ENCODE measurements around the gene NT5M.
"Not testable (repeated sequence)": the region's sequence is repeated elsewhere in the genome, so short reads cannot be mapped to it uniquely, and the experiment has no call there.

The NT5M gene

DNA sequence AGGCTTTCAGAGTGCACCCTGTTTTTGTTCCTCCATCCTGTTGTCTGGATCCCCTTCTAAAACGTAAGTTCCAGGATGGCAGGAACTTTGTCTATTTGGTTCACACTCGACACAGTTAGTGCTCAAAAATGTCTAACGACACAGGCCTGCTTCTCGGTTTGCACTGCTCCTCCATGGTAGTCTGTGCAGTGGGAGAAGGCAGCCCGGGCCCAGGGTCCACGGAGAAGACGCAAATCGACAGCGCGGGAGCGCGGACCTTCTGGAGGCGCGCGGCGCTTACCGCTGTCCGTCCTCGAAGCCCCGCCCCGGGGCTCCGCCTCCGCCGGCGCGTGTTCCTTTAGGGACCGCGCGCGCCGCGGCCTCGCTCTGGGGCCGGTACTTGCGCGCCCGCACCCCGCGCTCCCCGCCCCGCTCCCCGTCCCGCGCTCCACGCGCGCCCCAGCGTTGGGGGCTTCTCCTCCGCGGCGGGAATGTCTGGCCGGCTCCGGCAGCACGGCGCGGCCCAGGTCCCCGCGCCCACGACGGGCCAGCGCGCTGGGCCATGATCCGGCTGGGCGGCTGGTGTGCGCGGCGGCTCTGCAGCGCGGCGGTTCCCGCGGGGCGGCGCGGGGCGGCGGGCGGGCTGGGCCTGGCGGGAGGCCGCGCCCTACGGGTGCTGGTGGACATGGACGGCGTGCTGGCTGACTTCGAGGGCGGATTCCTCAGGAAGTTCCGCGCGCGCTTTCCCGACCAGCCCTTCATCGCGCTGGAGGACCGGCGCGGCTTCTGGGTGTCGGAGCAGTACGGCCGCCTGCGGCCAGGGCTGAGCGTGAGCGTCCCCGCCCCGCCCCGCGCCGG lies at the start of gene NT5M:
NT5M (plus strand) TSS at position 364 of the 837 bp plus-strand sequence; CDS start at position 542, 178 bp downstream.
- peak; percentile 61 for DNase-seq (ENCODE audit: low read depth, low spot score)

DNA sequence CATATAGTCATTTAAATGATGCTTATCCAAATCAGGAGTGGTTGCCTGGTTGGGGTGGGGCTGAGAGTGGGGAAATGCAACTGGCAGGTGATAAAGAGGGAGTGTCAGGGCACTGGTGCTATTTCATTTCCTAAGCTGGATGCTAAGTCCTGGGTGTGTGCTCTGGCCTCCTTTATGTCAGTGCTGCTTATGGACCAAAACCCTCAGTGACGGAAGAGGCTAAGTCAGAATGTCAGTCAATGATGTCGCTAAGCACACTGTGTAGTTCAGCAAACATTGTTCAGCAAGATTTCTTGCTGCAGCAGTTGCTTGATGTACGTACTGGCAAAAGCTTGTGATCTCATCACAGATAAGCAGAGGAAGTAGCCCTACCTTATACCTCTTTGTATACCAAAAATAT lies 49.8 kb upstream of the NT5M start:
- no peak for DNase-seq (ENCODE audit: low read depth, low spot score)

DNA sequence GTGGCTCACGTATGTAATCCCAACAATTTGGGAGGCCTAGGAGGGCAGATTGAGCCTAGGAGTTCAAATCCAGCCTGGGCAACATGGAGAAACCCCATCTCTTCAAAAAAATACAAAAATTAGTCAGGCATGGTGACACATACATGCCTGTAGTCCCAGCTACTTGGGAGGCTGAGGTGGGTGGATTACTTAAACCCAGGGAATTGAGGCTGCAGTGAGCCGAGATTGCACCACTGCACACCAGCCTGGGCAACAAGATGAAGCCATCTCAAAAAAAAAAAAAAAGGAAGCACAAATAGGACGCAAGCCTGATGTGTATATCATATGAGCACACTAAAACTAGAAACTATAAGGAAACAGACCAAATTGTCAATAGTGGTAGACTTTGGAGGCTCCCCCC lies 49.1 kb upstream of the NT5M start:
- DNase-seq (ENCODE audit: low read depth, low spot score), result no peak

DNA sequence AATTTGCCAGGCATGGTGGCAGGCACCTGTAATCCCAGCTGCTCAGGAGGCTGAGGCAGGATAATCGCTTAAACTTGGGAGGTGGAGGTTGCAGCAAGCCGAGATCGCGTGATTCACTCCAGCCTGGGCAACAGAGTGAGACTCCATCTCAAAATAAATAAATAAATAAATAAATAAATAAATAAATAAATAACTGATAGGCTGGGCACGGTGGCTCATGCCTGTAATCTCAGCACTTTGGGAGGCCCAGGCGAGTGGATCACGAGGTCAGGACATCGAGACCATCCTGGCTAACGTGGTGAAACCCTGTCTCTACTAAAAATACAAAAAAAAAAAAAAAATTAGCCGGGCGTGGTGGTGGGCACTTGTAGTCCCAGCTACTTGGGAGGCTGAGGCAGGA lies 47.5 kb upstream of the NT5M start:
- DNase-seq (ENCODE audit: low read depth, low spot score), result not testable (repeated sequence)

DNA sequence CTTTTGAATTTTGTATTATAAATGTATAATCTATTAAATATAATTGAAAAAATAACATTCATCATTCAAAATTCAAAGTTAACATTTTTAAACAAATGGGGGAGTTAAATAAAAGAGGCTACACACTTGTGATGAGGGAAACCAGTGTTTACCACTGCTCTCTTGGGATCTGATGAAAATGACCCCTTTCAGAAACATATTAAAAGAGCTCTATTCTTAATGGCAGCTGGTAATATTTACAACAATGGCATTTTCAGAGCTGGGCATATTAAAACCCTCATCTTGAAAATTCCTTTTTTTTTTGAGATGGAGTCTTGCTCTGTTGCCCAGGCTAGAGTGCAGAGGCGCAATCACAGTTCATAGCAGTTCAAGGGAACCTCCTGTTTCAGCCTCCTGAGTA lies 46.9 kb upstream of the NT5M start:
- DNase-seq (ENCODE audit: low read depth, low spot score), result no peak

DNA sequence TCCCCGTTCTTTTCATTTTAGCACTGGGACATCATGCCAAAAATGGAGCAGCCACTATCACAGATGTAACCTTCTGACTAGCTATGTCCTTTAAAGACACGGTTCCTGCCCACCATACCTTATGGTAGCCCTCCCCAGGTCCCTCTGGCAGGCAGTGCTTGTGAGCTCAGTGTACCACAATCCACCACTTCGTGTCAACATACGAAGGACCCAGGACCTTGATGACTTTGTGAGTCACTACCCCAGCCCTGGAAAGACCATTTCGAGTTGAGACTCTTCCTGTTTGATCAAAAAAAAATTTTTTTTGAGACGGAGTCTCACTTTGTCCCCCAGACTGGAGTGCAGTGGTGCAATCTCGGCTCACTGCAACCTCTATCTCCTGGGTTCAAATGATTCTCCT lies 45.2 kb upstream of the NT5M start:
- DNase-seq (ENCODE audit: low read depth, low spot score), result no peak

DNA sequence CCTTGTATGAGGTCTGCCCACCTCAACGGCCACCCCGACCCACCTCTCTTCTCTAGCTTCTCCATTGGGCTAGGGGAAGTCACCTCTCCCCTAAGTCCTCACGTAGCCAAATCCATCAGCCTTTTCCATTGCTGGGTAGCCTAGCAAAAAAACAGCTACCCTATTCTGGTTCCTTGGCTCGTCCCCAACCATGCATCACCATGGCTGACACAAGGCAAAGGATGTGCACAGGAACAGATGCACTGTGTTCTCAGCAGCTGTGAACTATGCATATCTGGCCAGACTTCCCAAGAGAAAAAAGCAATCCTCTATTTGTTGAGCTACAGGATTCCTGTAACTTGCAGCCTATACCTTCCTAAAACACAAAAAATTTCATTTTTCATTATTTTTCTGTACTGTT lies 44.2 kb upstream of the NT5M start:
- no peak for DNase-seq (ENCODE audit: low read depth, low spot score)

DNA sequence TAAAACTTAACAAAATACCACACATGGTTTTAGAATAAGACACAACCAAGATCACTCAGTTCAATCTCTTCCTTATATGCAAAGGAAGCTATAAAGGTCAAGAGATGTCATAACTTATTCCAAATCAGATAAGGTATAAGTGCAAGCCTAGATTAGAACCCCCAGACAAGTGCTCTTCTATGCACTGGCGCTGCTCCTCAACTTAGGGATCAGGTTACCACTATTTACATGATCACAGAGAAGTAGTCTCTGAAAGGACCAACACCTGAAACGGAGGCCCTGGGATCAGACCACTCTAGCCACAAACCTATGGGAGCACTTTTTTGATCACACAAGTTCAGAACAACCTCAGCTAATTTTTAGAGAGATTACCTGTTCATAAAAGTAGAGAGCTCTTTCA lies 38.7 kb upstream of the NT5M start:
- DNase-seq (ENCODE audit: low read depth, low spot score), result no peak

DNA sequence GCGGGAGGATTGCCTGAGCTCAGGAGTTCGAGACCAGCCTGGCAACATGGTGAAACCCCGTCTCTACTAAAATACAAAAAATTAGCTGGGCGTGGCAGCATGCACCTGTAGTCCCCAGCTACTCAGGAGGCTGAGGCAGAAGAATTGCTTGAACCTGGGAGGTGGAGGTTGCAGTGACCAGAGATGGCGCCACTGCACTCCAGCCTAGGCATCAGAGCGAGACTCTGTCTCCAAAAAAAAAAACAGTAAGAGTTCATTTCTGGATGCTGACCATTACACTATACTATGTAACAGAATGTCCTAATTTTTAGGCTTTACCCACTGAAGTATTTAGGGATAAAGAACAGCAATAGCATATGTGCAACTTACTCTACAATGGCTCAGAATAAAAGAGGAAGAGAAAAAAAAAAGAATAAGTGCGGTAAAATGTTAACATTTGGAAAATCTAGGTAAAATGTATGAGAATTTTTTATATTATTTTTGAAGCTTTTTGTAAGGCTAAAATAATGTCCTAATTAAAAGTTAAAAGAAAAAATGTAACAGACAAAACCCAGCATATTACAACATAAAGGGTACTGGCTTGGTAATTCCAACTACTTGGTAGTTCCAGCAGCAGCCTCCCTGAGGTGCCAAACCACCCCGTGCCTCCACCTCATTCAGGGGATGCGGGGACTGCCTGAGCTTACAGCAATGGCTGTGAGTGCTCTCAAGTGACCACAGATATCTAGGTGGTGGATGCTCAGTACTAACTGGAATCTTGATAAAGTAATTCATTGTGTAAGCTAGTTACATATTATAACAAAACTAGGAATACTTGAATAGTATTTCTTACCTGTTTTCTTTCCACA lies 33.0 kb upstream of the NT5M start:
- peak; percentile 64 for DNase-seq (ENCODE audit: low read depth, low spot score)

DNA sequence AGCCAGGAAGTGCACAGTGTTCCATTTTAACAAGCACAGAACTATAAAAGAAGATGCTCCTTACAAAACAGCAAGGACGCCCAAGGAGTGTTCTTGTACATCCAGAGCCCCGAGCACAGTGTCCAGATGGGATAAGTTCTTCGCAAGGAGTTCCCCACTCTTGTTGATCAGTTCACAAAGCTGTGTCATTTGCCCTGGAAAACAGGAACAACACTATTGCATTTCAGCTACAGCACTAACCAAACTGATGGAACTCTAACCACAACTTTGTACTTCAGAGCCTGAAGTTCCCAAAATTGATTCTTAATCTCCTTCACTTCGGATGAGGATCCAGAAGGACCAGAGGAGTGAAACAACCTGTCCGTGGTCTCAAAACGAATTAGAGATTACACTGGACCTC lies 27.2 kb upstream of the NT5M start:
- DNase-seq (ENCODE audit: low read depth, low spot score), result no peak

DNA sequence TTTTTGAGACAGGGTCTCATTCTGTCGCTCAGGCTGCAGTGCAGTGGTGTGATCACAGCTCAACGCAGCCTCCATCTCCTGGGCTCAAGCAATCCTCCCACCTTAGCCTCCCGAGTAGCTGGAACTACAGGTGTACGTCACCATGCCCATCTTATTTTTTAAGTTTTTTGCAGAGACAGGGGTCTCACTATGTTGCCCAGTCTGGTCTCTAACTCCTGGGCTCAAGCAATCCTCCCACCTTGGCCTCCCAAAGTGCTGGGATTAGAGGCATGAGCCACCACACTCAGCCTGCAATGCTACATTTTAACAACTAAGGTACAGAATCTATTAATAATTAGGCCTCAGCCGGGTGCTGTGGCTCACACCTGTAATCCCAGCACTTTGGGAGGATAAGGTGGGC lies 25.7 kb upstream of the NT5M start:
- DNase-seq (ENCODE audit: low read depth, low spot score), result not testable (repeated sequence)

DNA sequence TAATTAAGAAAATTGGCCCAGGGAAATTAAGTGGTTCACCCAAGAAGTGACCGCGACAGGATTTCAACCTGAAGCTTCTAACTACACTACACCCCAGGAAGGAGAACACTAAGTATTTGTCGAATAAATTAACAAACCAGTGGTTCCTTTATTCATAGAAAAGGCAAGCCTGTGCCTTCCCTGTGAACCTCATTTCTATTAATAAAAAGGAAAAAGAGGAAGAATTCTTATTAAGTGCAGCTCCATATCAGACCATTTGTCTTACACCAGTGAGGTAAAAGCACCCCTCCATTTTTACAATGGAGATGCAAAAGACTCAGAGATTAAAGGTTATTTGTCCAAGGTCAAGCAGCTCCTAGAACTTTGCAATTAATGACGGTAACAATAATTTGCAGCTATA lies 23.9 kb upstream of the NT5M start:
- DNase-seq (ENCODE audit: low read depth, low spot score), result no peak

DNA sequence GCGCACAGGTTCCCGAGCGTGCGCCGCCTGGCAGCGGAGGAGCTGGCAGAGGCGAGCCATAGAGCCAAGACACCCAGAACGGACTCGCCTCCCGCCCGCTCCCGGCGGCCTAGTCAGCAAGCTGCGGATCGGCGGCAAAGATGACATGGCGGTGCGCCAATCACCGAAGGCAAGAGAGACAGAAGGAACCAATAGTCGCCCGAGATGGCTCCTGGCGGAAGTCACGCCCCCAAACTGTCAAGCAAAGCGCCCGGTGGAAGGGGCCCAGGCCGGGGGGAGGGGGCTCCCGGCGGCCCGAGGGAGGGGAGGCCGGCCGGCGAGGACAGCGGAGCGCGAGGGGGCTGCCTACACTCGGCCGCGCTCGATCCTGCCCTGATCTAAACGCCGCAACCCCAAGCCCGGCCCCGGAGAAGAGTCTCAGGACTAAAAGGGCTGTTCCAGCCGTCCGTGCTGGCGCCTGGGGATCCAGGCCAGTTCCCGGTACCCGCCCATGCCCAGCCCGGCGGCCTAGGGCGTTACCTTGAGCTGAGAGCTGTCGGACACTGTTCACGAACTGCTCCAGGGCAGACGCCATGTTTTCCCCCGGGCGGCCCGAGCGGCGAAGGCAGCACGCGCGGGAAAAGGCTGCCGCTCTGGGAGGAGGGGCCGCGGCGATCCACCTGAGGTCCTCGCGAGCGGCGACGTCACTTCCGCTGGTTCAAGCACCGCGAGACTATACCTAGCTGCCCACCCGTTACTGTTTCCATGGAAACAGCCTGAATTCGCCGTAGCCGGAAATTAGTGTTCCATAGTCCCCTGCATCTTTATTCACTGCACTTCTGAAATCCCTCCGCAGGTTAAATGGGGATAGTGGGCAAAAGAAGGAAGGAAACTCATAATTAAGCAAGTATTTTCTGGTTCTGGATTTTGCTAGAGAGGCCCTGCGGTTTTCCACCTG lies 22.3 kb upstream of the NT5M start, which contains the start of gene COPS3:
COPS3 (minus strand) TSS at position 634 of the 937 bp plus-strand sequence; CDS start at position 574, 60 bp downstream.
- peak; percentile 97 for DNase-seq (ENCODE audit: low read depth, low spot score)

DNA sequence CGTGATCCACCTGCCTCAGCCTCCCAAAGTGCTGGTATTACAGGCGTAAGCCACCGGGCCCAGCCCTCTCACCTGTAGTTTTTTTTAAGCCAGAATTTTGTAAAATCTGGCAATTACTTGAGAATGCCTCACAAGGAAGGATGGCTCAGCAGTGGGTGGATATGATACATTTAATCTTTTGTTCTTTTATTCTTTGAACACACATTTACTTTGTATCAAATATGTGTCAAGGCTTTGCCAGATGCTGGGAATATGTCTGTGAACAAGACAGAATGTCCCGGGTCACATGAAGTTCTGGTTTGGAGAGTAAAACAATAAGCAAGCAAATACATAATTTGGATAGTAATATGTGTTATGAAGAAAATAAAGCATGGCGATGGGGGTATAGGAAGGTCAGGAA lies 17.2 kb upstream of the NT5M start:
- no peak for DNase-seq (ENCODE audit: low read depth, low spot score)

DNA sequence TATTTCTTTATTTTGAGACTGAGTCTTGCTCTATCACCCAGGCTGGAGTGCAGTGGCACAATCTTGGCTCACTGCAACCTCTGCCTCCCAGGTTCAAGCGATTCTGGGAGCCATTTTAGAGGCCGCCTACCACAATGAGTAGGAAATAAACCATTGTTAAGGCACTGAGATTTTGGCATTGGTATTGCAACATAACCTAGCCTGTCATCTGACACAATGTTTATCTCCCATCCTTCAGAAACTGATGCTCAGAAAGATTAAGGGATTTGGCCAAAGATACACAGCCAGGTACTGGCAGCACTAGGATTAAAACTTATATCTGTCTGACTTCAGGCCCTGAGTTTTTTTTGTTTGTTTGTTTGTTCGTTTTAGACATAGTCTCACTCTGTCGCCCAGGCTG lies 14.1 kb upstream of the NT5M start:
- no peak for DNase-seq (ENCODE audit: low read depth, low spot score)

DNA sequence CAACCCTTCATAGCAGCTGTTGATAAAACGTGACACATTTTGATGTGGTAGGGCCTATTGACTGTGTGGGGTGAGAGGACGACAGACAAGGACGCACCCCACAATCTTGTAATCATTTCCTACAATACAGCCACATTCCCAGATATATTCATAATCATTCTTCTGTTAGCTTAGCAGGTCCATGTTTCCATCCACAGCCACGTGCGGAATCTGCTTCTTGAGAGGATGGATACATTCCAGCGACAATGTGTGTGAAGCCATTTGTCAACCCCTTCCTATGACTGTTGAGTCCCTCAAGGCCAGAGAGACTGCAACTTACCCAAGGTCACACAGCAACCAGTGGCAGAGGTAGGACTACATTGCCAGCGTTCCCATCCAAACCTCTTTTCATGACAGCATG lies 13.5 kb upstream of the NT5M start:
- no peak for DNase-seq (ENCODE audit: low read depth, low spot score)

DNA sequence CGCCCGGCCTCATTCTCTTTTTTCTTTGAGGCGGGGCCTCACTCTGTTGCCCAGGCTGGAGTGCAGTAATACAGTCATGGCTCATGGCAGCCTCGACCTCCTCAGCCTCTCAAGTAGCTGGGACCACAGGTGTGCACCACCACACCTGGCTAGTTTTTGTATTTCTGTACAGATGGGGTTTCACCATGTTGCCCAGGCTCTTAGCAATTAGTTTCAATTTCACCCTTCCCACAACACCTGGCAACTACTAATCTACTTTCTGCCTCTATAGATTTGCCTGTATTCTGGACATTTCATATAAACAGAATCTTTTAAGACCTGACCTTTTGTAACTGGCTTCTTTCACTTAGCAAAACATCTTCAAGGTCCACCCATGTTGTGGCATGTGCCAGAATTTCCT lies 8.0 kb upstream of the NT5M start:
- DNase-seq (ENCODE audit: low read depth, low spot score), result no peak

DNA sequence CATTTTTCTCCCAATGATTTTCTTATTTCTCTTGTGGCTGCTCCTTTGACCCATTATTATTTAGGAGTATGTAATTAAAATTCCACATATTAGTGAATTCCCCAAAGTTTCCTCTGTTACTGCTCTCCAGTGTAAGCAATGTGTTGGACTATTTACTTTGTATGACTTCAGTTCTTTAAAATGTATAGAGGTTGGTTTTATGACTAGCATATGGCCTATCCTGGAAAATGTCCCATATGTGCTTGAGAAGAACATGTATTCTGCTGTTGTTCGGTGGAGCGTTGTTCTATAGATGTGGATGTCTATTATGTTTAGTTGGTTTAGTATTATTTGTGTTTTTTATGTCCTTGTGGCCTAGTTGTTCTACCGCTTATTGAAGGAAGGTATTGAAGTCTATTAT lies 6.0 kb upstream of the NT5M start:
- no peak for DNase-seq (ENCODE audit: low read depth, low spot score)

DNA sequence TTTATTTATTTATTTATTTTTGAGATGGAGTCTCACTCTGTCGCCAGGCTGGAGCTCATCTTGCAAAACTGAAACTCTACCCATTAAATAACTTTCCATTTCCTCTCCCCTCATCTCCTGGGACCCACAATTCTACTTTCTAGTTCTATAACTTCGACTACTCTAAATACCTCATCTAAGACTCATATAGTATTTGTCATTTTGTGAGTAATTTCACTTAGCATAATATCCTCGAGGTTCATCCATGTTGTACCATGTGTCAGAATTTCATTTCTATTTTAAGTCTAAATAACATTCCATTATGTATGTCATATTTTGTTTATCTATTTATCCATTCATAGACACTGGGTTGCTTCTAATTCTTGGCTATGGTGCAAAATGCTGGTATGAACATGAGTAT lies 5.1 kb upstream of the NT5M start:
- DNase-seq (ENCODE audit: low read depth, low spot score), result no peak

DNA sequence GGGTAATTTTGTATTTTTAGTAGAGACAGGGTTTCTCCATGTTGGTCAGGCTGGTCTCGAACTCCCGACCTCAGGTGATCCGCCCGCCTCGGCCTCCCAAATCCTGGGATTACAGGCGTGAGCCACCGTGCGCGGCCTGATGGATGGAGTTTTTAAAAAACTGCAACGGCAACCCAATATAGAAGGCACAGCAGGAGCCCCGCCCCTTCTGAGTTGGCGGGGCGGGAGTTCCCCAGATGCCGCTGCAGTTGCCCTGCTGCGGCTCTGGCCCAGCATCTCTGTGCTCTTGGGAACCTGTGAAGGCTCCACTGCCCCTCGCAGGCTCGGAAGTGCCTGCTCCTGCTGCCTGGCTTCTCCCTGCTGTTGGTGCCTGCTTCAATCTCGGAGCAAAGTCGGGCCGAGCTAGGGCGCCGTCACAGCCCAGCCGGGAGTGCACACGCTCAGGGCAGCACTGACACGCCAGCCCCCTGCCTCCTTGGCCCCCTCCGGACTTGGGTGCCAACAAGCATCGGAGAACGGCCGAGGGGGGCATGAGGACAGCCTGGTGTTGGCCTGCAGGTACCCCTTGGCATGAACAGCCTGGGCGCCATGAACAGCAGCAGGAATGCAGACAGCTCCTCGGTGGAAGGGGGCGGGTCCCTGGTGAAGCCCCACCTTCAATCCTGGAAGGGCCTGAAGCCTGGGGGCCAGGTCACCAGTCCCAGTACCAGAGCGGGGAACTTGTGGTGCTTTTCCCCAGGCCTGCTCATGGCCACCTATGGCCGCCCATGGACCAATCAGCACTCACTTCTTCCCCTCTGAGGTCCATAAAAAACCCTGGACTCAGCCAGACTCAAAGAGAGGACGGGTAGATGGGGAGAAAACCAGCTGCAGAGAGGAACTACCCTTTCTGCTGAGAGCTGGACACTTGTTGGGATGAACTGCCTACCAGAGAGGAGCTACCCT lies 2.3 kb upstream of the NT5M start:
- peak; percentile 96 for DNase-seq (ENCODE audit: low read depth, low spot score)

Data from ELF-1 (cell line).